PC-3 (cell line): ENCODE data around the gene BCKDHA. TPM values are rescaled to one million over a fixed set of nuclear protein-coding genes. Genes with fewer than 3 reads are reported as not detected.

Experiments
- ATAC-seq: fragments of 200-7000 bp; cut with Tn5 transposase; 2 replicates; pipeline ENCODE4 v1.9.1; 2020; ENCODE audit warnings: mild to moderate bottlenecking, moderate library complexity
- BruUV-seq: library from RNA; stranded (reverse); fragments of 400-500 nt; replicated peaks from 2 replicates; lab custom pipeline; 2021; lab: Mats Ljungman, UMichigan
- CTCF ChIA-PET: fragments of 300-600 bp; sonication (Branson Sonifier 250); formaldehyde crosslinking; loops from one replicate; lab custom pipeline; 2022; ENCODE audit warnings: antibody characterized with exemption; lab: Charles Lee
- POLR2A ChIA-PET: fragments of 300-600 bp; sonication (Branson Sonifier 250); formaldehyde crosslinking; loops from one replicate; lab custom pipeline; 2022; ENCODE audit warnings: antibody characterized with exemption; ENCODE audit not compliant: unreplicated experiment; lab: Charles Lee
- DNase-seq: peaks from one replicate; pipeline ENCODE4 v3.0.0-alpha.2; 2015
- H2AFZ ChIP-seq: fragments of 300-600 bp; sonication (generic); 2 replicates; pipeline ENCODE4 v1.6.0; 2016; ENCODE audit warnings: antibody characterized with exemption, low read length
- H3F3A ChIP-seq: fragments of 300-600 bp; sonication (generic); one replicate; pipeline ENCODE4 v1.6.0; 2017; ENCODE audit warnings: antibody characterized with exemption, low read length, control low read depth, mild to moderate bottlenecking; ENCODE audit not compliant: unreplicated experiment
- H3K27ac ChIP-seq: fragments of 300-600 bp; sonication (generic); 2 replicates; pipeline ENCODE4 v1.5.1; 2016; ENCODE audit warnings: mild to moderate bottlenecking, low read length
- H3K27me3 ChIP-seq: fragments of 300-600 bp; sonication (generic); 2 replicates; pipeline ENCODE4 v1.6.1; 2016; ENCODE audit warnings: low read length, mixed read lengths
- H3K36me3 ChIP-seq: fragments of 300-600 bp; sonication (generic); 2 replicates; pipeline ENCODE4 v1.6.1; 2016; ENCODE audit warnings: low read depth, mixed run types, low read length, mixed read lengths
- H3K4me1 ChIP-seq: fragments of 300-600 bp; sonication (generic); 2 replicates; pipeline ENCODE4 v1.5.1; 2016; ENCODE audit warnings: low read length; ENCODE audit not compliant: insufficient read depth
- H3K4me2 ChIP-seq: fragments of 300-600 bp; sonication (generic); 2 replicates; pipeline ENCODE4 v1.6.0; 2016; ENCODE audit warnings: low read length
- H3K4me3 ChIP-seq: fragments of 300-600 bp; sonication (generic); 2 replicates; pipeline ENCODE4 v1.5.1; 2016; ENCODE audit warnings: mild to moderate bottlenecking, low read length, mixed read lengths
- H3K79me2 ChIP-seq: fragments of 300-600 bp; sonication (generic); 2 replicates; pipeline ENCODE4 v1.6.1; 2017; ENCODE audit warnings: low read length, mixed read lengths
- H3K9ac ChIP-seq: fragments of 300-600 bp; sonication (generic); 2 replicates; pipeline ENCODE4 v1.6.0; 2016; ENCODE audit warnings: mild to moderate bottlenecking, low read length
- H3K9me2 ChIP-seq: fragments of 300-600 bp; sonication (generic); replicated peaks from 2 replicates; pipeline ENCODE4 v1.6.1; 2016; ENCODE audit warnings: mixed run types, low read length, mixed read lengths
- H3K9me3 ChIP-seq: fragments of 300-600 bp; sonication (generic); 2 replicates; pipeline ENCODE4 v1.6.1; 2016; ENCODE audit warnings: low read length, mixed read lengths
- H4K20me1 ChIP-seq: fragments of 300-600 bp; sonication (generic); 2 replicates; pipeline ENCODE4 v1.6.1; 2016; ENCODE audit warnings: low read length, mixed read lengths
- EZH2 ChIP-seq: fragments of 300-600 bp; sonication (generic); IDR thresholded peaks from one replicate; pipeline ENCODE4 v1.6.1; 2017; ENCODE audit warnings: antibody characterized with exemption, mild to moderate bottlenecking, low read length; ENCODE audit not compliant: unreplicated experiment
- EZH2phosphoT487 ChIP-seq: fragments of 300-600 bp; sonication (generic); IDR thresholded peaks from 2 replicates; pipeline ENCODE4 v1.6.1; 2018; ENCODE audit warnings: mild to moderate bottlenecking, antibody characterized with exemption, low read length, borderline replicate concordance
- intact Hi-C: fragments of 100-400 bp; cut with micrococcal nuclease; formaldehyde crosslinking; loops from 2 replicates; pipeline ENCODE4 v1.9.0; 2023
- total RNA-seq: library from RNA; depleted of rRNA; stranded (reverse); fragments of >200 nt; gene quantifications from 2 replicates; pipeline ENCODE4 v1.2.3, GENCODE V29; 2014
- TF ChIP-seq, protein P1 (sequence below): fragments of 300-600 bp; sonication (generic); conservative IDR thresholded peaks from 2 replicates; pipeline ENCODE4 v1.5.1; 2017; ENCODE audit warnings: antibody characterized with exemption, low read depth, mild to moderate bottlenecking, low read length

BCKDHA gene
- total RNA-seq, 1 experiment from 2014 or later = 49.2 TPM

DNA sequence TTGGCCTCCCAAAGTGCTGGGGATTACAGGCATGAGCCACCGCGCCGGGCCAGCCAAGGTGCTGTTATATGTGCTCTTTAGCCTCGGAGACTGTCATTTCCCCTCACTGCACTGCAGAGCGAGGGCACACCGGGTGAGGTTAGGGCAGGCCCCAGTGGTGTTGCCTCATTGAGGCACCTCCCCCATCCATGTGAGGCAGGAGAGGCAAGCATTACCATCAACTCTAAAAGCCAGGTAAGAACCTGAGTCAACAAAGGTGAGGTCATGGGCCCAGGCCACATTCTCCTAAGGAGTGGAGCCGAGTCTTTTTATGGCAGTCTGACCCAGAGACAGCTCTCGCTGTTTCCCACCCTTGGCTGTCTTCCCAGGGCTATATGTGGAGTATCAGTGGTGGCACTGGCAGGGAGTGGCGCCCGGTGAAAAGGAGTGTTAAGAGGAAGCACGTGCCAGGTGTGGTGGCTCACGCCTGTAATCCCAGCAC lies 18.6 kb downstream of the BCKDHA start:
- BruUV-seq = no TSS peak
- intact Hi-C loops = no loop called here
- Histone ChIP-seq H3K9ac (no peak overlapping the region), H3K9me3 (no peaks in the 10 kb centered on the region), H4K20me1 (no peaks in the 10 kb centered on the region), H3K79me2 (no peaks in the 10 kb centered on the region), H3F3A (no peaks in the 10 kb centered on the region), H2AFZ (no peak overlapping the region), H3K27ac (no peak overlapping the region), H3K9me2 (no peaks in the 10 kb centered on the region), H3K36me3 (0 out of 2 replicates have a peak, but pooled peaks cover 3% of the 10 kb centered on the region), H3K4me2 (no peak overlapping the region), H3K4me1 (no peaks in the 10 kb centered on the region), H3K27me3 (no peaks in the 10 kb centered on the region), H3K4me3 (no peak overlapping the region)
- ATAC-seq (no peak), DNase-seq (no peak)
- CTCF ChIA-PET = no interaction called here
- no peak for TF ChIP-seq EZH2
- TF ChIP-seq EZH2phosphoT487 = no peak
- TF ChIP-seq, protein P1, sequence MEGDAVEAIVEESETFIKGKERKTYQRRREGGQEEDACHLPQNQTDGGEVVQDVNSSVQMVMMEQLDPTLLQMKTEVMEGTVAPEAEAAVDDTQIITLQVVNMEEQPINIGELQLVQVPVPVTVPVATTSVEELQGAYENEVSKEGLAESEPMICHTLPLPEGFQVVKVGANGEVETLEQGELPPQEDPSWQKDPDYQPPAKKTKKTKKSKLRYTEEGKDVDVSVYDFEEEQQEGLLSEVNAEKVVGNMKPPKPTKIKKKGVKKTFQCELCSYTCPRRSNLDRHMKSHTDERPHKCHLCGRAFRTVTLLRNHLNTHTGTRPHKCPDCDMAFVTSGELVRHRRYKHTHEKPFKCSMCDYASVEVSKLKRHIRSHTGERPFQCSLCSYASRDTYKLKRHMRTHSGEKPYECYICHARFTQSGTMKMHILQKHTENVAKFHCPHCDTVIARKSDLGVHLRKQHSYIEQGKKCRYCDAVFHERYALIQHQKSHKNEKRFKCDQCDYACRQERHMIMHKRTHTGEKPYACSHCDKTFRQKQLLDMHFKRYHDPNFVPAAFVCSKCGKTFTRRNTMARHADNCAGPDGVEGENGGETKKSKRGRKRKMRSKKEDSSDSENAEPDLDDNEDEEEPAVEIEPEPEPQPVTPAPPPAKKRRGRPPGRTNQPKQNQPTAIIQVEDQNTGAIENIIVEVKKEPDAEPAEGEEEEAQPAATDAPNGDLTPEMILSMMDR = no peak
- POLR2A ChIA-PET = no interaction called here

DNA sequence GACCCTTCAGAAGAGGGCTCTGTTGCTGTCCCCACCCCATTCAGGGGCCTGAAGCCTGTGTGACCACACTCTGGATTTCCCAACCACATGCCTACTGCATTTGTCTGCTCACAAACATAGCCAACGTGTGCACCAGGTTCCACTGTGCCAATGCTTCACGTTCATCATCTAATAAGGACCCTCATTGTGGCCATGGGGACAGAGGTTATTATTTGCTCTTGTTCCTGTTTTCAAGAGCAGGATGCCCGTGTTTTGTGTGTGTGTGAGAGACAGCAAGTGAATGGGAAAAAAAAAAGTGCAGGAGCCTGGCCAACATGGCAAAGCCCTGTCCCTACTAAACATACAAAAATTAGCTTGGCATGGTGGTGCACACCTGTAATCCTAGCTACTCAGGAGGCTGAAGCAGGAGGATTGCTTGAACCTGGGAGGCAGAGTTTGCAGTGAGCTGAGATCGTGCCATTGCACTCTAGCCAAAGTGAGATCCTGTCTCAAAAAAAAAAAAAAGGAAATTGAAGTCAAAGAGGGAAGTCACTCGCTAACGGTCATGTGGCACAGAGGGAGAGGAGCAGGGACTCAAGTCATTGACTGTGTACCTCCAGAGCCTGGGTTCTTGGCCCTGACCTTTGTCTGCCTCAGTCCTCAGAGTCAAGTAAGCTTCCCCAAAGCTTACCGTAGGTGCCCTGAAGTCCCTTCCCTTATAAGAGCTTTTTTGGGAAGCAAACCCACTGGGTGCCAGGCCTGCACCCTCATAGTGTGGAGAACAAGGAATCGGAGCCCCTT lies 22.7 kb downstream of the BCKDHA start:
- Histone ChIP-seq H3K79me2 (no peaks in the 10 kb centered on the region), H3K27ac (no peak overlapping the region), H4K20me1 (no peaks in the 10 kb centered on the region), H3K9ac (no peak overlapping the region), H3K4me1 (no peaks in the 10 kb centered on the region), H2AFZ (no peak overlapping the region), H3K4me3 (no peak overlapping the region), H3K36me3 (0 out of 2 replicates have a peak, but pooled peaks cover 3% of the 10 kb centered on the region), H3K27me3 (no peaks in the 10 kb centered on the region), H3K4me2 (no peak overlapping the region), H3K9me2 (no peaks in the 10 kb centered on the region), H3F3A (no peaks in the 10 kb centered on the region), H3K9me3 (no peaks in the 10 kb centered on the region)
- ATAC-seq (no peak), DNase-seq (no peak)
- TF ChIP-seq EZH2 = no peak
- no peak for TF ChIP-seq EZH2phosphoT487
- TF ChIP-seq, protein P1 = no peak
- CTCF ChIA-PET = no interaction called here
- intact Hi-C loops = no loop called here
- no TSS peak for BruUV-seq
- POLR2A ChIA-PET = no interaction called here

DNA sequence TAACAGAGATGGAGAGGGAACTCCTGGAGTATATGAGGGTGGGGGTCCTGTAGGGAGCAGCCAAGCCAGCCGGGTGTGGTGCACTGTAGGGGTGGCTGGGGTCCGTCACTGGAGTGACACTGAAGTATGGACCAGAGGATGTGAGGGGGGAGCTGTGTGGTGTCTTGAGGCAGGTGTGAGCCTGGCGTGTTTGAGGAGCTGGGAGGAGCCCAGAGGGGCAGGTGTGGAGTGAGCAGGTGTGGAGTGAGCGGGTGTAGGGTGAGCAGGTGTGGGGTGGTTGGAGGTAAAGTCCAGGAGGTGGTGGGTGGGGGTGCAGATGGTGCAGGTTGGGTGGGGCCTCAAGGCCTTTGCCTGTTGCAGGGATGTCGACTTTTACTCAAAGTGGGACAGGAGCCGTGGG lies 23.7 kb downstream of the BCKDHA start:
- ATAC-seq = no peak
- intact Hi-C loops = no loop called here
- Histone ChIP-seq H3K4me3 (no peak overlapping the region), H3K79me2 (no peaks in the 10 kb centered on the region), H3K27me3 (no peaks in the 10 kb centered on the region), H3K9me2 (no peaks in the 10 kb centered on the region), H3F3A (no peaks in the 10 kb centered on the region), H3K27ac (no peak overlapping the region), H2AFZ (no peak overlapping the region), H4K20me1 (no peaks in the 10 kb centered on the region), H3K4me2 (no peak overlapping the region), H3K9me3 (no peaks in the 10 kb centered on the region), H3K4me1 (no peaks in the 10 kb centered on the region), H3K9ac (no peak overlapping the region), H3K36me3 (0 out of 2 replicates have a peak, but pooled peaks cover 3% of the 10 kb centered on the region)
- TF ChIP-seq, protein P1 = no peak
- TF ChIP-seq EZH2phosphoT487 (no peak), EZH2 (no peak)
- POLR2A ChIA-PET = no interaction called here
- BruUV-seq = no TSS peak
- no peak for DNase-seq
- CTCF ChIA-PET = no interaction called here
